DMS53 treated with DMSO at 0.1 percent for 48 hours (cell line): ENCODE results near the gene TMEM214.

Experiments used
- DNase-seq: peaks from one replicate; lab custom pipeline; 2025; ENCODE audit not compliant: unreplicated experiment; lab: John Stamatoyannopoulos, UW

TMEM214 gene

DNA sequence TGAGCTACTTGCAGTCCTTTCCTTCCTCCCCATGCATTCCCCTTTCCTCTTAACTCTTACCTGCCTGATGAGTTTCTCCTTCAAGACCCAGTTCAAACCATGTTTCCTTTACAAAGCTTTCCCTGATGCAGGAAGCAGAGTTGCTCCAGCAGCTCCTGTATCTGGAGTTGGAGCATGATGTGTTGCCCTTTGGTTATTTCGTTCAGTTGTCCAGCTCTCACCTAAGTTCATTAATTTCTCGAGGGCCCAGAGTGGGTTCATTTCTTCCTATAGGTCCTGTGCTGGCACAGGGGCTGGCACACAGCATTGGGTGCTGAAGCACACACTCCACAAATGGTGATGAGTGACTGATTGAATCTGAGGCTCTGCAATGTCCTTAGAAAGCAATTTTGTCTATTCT is 23.0 kb upstream of the TMEM214 start:
- no peak for DNase-seq

- DNase-seq, result no peak
Measured at GRCh38 chr2:27010139-27010538, 22.6 kb upstream of the TMEM214 start.

DNA sequence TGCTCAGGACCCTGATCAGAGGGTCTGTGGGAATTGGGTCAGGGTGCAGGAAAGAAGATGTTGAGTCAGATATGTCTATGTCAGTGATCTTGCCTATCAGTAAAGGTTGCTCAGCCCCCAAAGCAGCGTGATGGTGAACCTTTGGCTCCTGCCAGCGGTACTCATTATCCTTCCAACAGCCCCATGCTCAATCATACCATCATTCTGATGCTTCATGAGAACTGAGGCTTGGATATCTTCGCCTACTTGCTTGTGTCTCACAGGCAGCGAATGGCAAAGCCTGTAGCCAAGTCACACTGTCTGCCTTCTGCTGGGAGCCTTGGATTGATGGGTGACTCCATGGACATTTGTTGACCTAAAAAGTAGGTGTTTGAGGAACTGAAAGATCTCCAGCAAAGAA is 19.0 kb upstream of the TMEM214 start:
- no peak for DNase-seq

- no peak for DNase-seq
Measured at GRCh38 chr2:27014771-27015433, 17.9 kb upstream of the TMEM214 start.

DNA sequence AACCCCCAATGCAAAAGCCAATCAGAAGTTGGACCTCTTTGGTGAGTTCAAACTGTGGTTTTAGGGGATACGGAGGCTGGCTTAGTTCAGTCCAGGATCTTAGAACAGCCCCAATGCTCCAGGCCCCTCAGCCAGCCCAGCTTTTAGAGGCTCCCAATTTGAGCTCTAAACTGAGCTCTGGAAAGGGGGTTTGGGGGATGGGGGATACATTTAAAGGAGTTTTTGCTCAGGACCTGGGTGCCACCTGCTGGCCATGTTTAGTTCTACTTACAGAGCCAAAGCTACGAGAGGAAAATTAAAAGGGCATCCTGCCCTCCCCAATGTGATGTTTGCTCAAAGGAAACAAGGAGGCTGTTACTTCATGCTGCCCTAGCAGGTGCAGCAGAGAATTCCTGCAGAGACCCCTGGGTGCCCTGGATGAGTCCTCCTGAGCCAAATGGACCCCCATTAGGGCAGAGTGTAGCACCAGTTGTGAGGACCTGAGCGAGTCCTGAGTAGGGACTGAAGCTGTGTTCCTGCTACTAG is 15.9 kb upstream of the TMEM214 start:
- DNase-seq, result peak; percentile 14

DNA sequence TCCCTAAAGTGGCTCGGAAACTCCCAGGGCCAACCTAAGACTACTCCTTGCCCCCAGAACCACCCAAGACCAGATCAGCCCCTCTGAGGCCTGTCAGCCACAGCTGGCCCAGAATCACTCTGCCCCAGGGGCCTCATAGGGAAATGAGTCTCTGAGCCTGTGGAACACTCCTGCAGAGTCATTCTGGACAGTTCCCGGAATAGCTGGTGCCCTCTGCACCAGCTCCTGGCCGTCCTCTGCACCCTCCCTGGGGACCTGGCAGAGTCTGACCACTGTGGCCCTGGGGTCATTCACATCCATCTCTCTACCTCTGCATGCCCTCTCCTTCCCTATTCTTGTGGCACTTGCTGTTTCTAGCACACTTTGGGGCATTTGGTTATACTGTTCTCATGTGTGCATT is 14.6 kb upstream of the TMEM214 start:
- no peak for DNase-seq

DNA sequence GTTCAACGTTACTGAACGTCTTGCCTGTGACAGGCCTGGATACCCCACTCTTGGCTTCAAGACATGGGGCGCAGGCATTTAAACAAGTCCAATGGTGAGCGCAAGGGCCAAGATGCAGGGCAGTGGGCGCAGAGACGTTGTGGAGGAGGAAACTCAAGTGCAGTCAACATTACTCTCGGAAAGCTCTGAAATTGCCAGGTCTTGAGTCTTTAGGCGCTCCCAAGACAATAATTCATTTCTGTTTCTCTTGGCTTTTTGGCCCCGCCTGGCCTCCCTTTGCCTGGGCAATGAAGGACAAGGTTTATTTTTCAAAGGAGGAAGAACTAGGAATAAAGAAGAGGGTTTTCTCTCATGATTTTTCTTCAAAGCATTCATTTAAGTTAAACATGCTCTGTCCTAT is 13.3 kb upstream of the TMEM214 start:
- DNase-seq, result no peak

GRCh38 chr2:27019931-27020855 is 12.6 kb upstream of the TMEM214 start:
- no peak for DNase-seq

DNA sequence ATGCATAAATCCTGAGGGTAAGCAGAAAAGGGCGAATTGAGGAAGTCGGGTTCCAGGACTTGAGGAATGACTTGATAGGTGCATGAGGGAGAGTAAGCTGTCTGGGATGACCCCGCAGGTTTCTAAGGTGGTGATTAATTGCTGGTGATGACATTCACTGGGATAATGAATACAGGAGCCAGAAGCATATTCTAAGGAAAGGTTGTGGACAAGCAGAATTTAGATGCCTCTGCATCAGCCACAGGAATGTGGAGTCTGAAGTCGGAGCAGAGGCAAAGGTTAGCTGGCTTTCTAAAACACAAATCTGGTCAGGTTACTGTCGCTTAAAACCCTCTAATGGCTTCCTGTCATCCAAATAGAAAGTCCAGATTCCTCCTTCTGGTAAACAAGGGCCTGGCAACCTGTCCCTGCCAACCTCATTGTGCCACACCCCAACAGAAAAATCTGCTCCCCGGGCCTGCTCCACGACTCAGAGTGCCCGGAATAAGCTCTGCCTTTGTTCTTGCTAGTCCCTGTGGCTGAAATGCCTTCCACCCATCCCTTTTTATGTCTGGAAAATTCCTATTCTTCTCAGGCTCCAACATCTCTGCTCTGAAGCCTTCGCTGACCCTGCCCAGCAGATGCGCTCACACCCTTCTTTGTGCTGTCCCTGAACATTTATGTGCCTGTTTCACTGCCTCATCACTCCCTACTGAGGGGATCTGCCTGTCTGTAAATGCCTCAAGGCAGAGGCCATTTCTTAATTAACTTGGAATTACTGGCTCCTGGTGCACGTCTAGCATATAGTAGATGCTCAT is 11.3 kb upstream of the TMEM214 start:
- no peak for DNase-seq

DNA sequence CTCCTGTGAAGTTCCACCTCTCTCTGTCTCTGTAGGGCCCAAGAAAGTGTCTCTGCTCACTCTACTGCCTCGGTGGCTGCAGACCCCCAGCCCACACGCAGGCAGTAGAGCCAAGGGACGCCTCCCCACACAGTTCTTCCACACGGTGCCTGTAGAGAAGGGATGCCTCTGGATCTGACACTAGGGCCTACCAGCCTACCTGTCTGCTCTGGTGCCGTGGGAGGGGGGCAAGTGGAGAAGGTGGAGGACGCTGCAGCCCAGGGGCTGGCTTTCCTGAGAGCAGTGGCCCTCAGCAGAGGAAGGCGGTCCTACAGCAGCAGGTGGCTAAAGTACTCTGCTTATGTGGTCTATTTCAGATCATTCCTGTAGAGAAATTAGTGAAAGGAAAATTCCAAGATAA is 9.0 kb upstream of the TMEM214 start:
- DNase-seq, result no peak

GRCh38 chr2:27024188-27024587 is 8.6 kb upstream of the TMEM214 start:
- no peak for DNase-seq

- no peak for DNase-seq
Measured at GRCh38 chr2:27024812-27025211, 8.0 kb upstream of the TMEM214 start.

GRCh38 chr2:27025281-27025800 is 7.4 kb upstream of the TMEM214 start:
- DNase-seq, result no peak

DNA sequence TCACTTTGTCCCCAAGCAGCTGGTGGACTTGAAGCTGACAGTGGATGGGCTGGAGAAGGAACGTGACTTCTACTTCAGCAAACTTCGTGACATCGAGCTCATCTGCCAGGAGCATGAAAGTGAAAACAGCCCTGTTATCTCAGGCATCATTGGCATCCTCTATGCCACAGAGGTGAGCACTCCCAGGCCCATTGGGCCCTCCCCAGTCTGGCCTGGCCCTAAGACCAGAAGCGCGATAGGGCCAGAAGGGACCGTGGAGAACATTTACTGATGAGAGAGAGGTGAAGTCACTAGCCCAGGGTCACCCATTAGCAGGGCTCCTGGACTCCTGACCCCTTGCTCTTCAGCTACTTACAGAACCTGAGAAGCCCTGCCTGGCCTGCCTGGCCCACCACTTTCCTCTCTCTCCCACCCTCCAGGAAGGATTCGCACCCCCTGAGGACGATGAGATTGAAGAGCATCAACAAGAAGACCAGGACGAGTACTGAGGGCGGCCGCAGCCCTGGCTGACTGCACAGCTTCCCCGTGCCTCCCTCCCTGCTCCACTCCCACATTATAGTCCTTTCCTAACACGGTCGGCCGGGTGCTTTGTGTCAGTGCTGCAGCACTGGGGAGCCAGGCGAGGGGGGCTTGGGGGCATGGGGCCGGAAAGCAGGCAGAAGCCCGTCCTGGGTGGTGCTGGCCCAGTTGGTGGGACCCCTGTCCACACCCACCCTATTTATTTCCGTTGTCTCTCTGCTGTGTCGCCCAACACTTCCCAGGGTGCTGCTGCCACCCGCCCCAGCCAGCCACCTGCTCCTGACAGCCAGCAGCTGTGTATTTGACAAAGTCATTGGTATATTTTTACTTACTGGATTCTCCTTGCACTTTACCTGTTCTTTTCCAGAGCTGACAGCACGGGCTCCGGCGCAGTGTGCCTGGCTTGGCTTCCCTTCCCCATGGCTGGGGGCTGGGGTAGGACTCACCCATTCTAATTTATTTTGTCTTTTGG is 6.6 kb upstream of the TMEM214 start:
- no peak for DNase-seq

DNA sequence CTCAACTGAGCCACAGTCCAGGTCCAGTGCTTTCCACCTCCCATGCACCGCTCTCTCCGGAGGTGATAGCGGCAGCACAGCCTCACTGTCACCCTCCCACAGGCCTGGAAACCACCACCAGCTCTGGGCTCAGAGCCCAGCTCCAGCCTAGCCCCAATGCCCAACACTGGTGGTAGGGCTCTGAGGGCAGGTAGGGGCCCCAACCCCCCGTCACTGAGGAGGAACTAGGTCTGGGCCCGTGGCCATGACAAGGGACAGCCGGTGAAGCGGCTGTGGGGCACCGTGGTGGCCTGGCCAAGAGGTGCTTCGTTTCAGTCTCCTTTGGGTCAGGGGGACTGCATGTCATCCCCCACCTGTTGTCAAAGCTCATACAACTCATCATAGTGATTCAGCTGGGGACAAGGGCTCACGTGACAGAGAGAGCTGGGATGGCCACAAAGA is 5.5 kb upstream of the TMEM214 start:
- DNase-seq, result no peak

DNA sequence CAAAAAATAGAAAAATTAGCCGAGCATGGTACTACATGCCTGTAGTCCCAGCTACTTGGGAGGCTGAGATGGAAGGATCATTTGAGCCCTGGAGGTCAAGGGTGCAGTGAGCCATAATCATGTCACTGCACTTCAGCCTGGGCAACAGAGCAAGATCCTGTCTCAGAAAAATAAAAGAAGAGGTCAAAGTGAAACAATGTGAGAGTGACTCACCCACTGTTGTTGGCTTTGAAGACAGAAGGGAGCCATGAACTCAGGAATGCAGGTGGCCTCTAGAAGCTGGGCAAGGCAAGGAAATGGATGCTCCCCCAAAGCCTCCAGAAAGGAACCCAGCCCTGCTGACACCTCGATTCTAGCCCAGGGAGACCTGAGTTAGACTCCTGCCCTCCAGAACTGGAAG is 3.7 kb upstream of the TMEM214 start:
- DNase-seq, result no peak

DNA sequence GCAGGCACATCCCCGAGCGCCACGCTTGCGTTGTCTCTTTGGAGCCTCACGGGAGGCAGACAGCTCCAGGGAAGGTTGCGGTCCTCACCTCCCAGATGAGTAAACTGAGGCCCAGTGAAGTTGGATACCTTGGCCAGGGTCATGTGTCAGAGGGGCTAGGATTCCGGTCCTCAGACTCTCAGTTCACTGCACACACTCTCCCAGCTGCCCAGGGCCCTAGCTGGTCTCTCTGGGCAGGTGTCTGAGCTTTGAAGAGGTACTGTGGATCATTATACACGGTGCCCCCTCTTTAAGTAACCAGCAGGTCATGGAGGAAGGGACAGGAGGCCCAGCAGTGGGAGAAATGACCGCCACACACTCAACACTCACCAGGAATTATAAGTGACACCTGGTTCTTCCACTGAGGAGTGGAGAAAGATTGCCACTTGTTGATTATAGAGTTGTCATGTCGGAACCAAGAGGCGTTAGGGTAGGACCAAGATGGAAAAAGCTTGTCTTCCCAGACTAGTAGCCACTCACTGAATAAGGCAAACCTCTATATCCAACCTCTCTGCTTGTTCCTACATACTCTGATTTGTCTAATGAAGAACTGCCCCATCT is 588 bp downstream of the TMEM214 start:
- no peak for DNase-seq

DNA sequence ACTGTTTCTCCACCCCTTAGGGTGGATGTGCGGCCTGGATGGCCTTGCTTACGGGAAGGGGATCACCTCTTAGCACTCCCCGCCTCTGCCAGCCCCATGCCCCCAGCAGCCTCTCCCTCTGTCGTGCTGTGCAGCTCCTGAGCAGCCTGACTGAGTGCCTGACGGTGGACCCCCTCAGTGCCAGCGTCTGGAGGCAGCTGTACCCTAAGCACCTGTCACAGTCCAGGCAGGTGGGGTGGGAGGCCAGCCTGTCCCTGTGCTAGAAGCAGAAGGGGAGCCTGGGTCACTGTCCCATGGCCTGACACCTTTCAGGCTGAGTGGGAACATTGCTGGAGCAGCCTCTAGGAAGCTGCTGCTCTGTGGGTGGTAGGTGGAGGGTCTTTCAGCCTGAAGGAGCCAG is 5.2 kb downstream of the TMEM214 start:
- DNase-seq, result no peak

DNA sequence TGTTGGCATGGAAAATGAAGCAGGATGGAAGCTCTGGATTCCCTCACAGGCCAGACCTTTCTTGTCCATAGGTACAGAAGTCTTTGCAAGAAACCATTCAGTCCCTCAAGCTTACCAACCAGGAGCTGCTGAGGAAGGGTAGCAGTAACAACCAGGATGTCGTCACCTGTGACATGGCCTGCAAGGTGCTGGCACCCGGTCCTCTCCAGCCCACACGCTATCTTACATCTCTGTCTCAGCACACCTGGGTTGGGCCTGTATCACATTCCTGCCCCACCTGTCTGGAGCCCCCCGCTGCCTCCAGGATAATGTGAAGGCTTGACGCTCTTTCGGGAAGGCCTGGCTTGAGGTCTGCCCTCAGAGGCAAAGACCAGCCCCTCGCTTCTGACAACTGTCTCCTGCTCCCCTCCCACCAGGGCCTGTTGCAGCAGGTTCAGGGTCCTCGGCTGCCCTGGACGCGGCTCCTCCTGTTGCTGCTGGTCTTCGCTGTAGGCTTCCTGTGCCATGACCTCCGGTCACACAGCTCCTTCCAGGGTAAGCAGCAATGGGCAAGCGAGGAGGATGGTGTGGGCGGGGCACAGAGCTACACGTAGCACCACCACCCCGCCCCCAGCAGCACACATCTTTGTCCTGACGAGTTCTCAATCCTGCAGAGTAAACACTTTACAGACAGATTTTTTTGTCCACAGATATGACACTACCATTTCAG is 6.0 kb downstream of the TMEM214 start:
- no peak for DNase-seq
